IPS-20b (cell line): Measurements from ENCODE around the gene L1CAM.

Experiments
- H3K27ac ChIP-seq: one replicate; pipeline ENCODE4 v1.5.1; 2013; ENCODE audit warnings: low read length
- H3K27me3 ChIP-seq: 2 replicates; pipeline ENCODE4 v1.6.1; 2013; ENCODE audit warnings: mild to moderate bottlenecking, low read length, inconsistent platforms; ENCODE audit not compliant: insufficient read depth
- H3K36me3 ChIP-seq: 2 replicates; pipeline ENCODE4 v1.6.1; 2013; ENCODE audit warnings: low read depth, mild to moderate bottlenecking, inconsistent platforms, low read length, moderate library complexity; ENCODE audit not compliant: insufficient read depth
- H3K4me1 ChIP-seq: 2 replicates; pipeline ENCODE4 v1.6.1; 2013; ENCODE audit warnings: mild to moderate bottlenecking, control low read depth, inconsistent platforms, low read length, moderate library complexity; ENCODE audit not compliant: insufficient read depth
- H3K4me3 ChIP-seq: 2 replicates; pipeline ENCODE4 v1.5.1; 2013; ENCODE audit warnings: mild to moderate bottlenecking, low read length, inconsistent platforms
- H3K9ac ChIP-seq: 2 replicates; pipeline ENCODE4 v1.6.1; 2013; ENCODE audit warnings: low read depth, mild to moderate bottlenecking, inconsistent platforms, low read length, moderate library complexity
- H3K9me3 ChIP-seq: 2 replicates; pipeline ENCODE4 v1.6.1; 2013; ENCODE audit warnings: mild to moderate bottlenecking, low read depth, low read length, inconsistent platforms; ENCODE audit not compliant: insufficient read depth

L1CAM gene

DNA sequence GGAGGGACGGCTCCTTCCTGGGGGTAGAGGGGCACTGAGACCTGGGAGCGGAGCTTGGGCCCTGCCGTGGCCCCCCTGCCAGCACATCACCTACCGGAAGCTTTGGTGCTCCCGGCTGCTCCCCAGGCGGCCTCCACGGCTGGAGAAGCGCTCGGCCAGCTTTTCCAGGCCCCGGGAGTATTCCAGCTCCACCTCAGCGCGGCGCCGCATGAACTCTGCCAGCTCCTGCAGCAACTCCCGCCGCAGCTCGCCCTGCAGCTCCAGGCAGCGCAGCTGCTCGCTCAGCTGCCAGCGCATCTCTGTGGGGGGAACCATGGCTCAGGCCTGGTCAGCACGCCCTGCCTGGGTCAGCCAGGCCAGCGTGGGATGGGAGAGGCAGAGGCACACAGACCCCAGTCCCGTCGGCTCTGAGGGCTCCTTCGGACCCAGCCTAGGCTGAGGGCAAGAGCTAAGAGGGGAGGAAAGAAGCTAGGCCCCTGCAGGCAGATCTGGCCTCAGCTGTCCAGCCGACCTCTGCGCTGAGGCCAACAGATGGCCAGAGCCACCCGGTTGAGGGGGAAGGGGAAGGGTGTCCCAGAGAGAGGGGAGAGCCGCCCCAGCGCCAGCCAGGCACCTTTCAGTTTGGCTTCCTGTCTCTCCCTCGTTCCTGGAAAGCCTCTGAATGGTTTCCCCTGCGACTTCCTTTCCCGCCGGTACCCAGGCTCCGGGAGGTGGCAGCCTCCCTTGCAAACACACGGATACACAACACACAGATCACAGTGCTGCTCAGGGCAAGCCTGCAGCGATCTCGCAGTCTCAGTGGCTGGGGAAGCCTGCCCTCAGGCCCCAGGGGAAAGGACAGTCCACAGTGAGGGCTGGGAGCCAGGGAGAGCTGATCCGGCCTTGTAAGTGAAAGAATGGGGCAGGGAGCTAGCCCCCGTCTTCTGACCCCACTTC is 35.8 kb upstream of the L1CAM start:
- H3K27me3 ChIP-seq, result no peaks in the 10 kb centered on the region; the same call in 1 of the 2 replicates
- no peak overlapping the region for H3K27ac ChIP-seq
- 0 out of 2 replicates have a peak, but pooled peaks cover 5% of the 10 kb centered on the region for H3K36me3 ChIP-seq
- H3K4me3 ChIP-seq, result no peak overlapping the region
- no peaks in the 10 kb centered on the region for H3K9me3 ChIP-seq
- peaks cover 2% of the 10 kb centered on the region; the same call in 1 of the 2 replicates for H3K4me1 ChIP-seq
- no peak overlapping the region for H3K9ac ChIP-seq

DNA sequence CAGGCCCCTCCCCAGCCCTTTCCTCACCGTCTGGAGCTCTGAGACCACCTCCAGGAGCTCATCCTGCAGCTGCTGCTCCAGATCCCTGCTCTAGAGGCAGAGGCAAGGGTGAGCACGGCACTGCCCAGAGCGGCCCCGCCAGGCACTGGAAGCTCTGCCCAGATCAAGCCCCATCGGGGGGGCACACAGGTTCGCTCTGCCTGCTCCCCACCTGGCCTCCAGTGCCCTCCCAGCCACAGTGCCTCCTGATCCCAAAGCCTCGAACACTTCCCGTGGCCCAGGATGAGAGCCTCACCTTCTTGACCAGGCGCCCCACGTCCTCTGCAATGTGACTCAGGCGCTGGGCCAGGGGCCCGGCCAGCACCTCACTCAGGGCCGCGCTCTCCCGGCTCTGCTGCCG is 35.1 kb upstream of the L1CAM start:
- H3K4me3 ChIP-seq, result no peak overlapping the region
- H3K27me3 ChIP-seq, result no peaks in the 10 kb centered on the region; the same call in 1 of the 2 replicates
- 0 out of 2 replicates have a peak, but pooled peaks cover 5% of the 10 kb centered on the region for H3K36me3 ChIP-seq
- no peak overlapping the region for H3K27ac ChIP-seq
- H3K9ac ChIP-seq, result no peak overlapping the region
- H3K4me1 ChIP-seq, result 0 out of 2 replicates have a peak, but pooled peaks cover 2% of the 10 kb centered on the region
- no peaks in the 10 kb centered on the region for H3K9me3 ChIP-seq

DNA sequence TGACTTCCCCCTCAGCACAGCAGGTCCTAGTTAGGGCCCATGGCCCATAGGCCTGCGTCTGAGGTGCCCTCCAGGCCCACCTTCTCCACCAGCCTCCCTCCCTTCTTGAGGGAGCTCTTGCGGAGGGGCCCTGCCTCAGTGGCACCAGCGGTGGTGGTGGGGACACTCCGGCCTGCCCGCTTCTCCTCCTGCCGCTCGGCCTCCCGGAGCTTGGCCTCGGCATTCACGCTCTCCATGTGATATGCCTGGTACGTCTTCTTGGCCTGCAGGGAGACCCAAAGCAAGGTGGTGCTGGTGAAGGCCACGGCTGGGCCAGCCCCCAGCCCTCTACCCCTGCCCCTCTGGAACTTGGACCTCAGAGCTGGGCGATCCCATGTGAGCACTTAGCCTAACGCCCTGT is 34.6 kb upstream of the L1CAM start:
- Histone ChIP-seq H3K9ac (no peak overlapping the region), H3K36me3 (0 out of 2 replicates have a peak, but pooled peaks cover 5% of the 10 kb centered on the region)

DNA sequence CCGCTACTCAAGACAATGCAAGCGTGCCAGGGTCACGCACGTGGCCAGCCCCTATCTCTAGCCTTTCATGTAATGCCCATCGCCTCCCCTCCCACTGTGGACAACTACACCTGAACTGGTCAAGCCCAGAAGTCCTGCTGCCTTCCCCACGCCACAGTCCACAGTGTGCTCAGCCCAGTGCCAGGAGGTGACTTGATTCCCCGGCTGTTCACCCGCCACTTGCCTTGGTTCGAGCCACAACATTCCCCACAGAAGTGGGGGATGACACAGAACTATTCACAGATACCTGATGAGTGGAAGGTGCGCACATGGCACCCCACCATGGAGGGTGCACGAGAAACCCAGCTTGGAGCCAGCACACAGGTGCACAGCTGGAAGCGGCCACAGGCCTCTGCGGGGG is 33.3 kb upstream of the L1CAM start:
- Histone ChIP-seq H3K36me3 (0 out of 2 replicates have a peak, but pooled peaks cover 5% of the 10 kb centered on the region), H3K4me3 (no peak overlapping the region), H3K9ac (no peak overlapping the region), H3K9me3 (no peaks in the 10 kb centered on the region), H3K27me3 (no peaks in the 10 kb centered on the region), H3K27ac (no peak overlapping the region), H3K4me1 (no peaks in the 10 kb centered on the region)

More for the DNA sequence above, 34.6 kb upstream of the L1CAM start:
- Histone ChIP-seq H3K4me1 (0 out of 2 replicates have a peak, but pooled peaks cover 2% of the 10 kb centered on the region), H3K27me3 (no peaks in the 10 kb centered on the region; the same call in 1 of the 2 replicates), H3K27ac (no peak overlapping the region), H3K4me3 (no peak overlapping the region), H3K9me3 (no peaks in the 10 kb centered on the region)

DNA sequence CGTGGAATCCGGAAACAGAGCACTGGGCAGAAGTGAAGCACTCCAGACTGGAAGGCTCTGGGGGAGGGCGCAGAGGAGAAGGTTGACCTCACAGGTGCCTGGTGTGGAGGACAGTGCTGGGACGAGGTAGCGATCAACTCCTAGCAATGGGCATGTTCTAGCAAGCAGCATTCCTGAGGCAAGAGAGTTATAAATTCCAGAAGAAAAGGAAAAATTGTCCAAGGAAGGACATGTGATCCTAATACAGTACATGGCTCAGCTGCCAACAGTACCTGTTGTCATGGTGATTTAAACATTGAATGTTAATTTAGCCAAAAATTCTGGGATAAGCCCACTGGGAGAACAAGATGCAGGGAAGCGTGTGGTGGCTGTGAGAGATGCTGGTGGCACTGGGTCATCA is 31.9 kb upstream of the L1CAM start:
- Histone ChIP-seq H3K36me3 (0 out of 2 replicates have a peak, but pooled peaks cover 5% of the 10 kb centered on the region), H3K27me3 (no peaks in the 10 kb centered on the region), H3K27ac (no peak overlapping the region)

DNA sequence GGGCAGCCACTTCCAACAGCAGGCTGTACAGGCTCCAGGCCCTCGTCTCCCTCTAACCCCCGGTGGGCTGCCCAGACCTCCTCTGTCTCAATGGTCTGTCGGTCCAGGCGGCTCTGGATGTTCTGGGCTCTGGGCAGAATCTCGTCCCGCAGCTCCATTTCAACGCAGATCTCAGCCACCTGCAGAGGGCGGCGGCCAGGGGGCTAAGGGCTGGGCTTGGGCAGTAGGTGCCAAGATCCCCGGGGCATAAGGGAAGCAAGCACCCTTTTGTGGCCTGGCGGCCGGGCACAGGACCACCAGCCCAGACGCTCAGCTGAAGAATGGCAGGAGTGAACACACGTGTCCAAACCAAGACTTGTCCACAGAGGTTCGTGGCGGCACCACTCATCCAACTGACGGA is 27.7 kb upstream of the L1CAM start:
- no peak overlapping the region for H3K9ac ChIP-seq
- H3K9me3 ChIP-seq, result no peaks in the 10 kb centered on the region
- H3K27me3 ChIP-seq, result no peaks in the 10 kb centered on the region
- no peak overlapping the region for H3K27ac ChIP-seq
- H3K36me3 ChIP-seq, result 0 out of 2 replicates have a peak, but pooled peaks cover 3% of the 10 kb centered on the region
- H3K4me1 ChIP-seq, result no peaks in the 10 kb centered on the region
- H3K4me3 ChIP-seq, result no peak overlapping the region

More for the DNA sequence above, 31.9 kb upstream of the L1CAM start:
- Histone ChIP-seq H3K4me3 (no peak overlapping the region), H3K9me3 (no peaks in the 10 kb centered on the region), H3K4me1 (no peaks in the 10 kb centered on the region), H3K9ac (no peak overlapping the region)

DNA sequence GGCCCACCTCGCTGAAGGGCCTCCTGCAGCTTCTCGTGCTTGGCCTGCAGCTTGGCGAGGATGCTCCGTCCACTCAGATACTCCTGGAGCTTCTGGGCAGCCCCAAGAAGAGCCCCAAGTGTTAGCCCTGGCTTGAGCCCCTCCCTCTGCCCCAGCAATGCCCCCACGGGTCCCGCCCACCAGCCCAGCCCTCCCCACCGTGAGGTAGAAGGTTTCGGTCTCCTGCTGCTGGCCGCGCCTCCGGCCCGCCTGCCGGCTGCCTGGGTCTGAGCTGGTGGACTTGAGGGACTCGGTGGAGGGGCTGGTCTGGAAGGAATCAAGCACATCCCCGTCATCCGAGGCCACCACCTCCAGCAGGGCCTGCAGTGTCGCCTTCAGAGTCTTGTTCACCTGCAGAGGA is 27.2 kb upstream of the L1CAM start:
- Histone ChIP-seq H3K9me3 (no peaks in the 10 kb centered on the region), H3K36me3 (no peaks in the 10 kb centered on the region), H3K27ac (no peak overlapping the region)

DNA sequence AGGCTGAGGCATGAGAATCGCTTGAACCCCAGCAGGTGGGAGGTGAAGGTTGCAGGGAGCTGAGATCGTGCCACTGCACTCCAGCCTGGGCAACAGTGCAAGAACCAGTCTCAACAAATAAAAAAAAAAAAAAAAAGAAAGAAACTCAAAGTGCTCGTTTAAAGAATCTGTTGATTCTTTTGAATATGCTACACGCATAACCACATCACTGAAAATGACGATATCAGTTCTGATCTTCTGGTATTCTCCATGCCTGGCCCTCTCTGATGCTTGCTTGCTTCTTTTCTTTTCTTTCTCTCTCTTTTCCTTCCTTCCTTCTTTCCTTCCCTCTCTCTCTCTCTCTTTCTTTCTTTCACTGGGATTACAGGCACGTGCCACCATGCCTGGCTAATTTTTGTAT is 25.8 kb upstream of the L1CAM start:
- no peaks in the 10 kb centered on the region for H3K36me3 ChIP-seq
- no peaks in the 10 kb centered on the region for H3K4me1 ChIP-seq
- H3K9ac ChIP-seq, result no peak overlapping the region
- no peaks in the 10 kb centered on the region for H3K9me3 ChIP-seq
- H3K4me3 ChIP-seq, result no peak overlapping the region
- no peaks in the 10 kb centered on the region for H3K27me3 ChIP-seq
- H3K27ac ChIP-seq, result no peak overlapping the region

More for the DNA sequence above, 27.2 kb upstream of the L1CAM start:
- Histone ChIP-seq H3K4me1 (no peaks in the 10 kb centered on the region), H3K27me3 (no peaks in the 10 kb centered on the region), H3K4me3 (no peak overlapping the region), H3K9ac (no peak overlapping the region)

DNA sequence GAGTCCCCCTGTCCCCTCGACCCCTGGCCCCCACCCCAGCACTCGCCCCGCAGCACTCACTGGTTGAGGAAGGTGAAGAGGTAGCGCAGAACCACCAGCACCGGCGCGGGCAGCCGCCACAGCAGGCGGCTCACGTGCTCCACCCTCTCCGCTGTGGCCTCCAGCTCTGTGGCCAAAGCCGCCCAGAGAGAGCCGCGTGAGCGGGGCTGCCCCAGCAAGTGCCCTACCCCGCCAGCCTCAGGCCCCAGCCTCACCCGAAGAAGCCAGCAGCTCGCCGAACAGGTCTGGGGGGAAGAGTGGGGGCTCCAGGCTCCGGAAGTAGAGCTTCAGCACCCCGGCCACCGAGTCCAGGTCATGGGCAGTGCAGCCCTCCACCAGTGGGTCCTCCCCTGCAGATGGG is 24.5 kb upstream of the L1CAM start:
- H3K36me3 ChIP-seq, result no peaks in the 10 kb centered on the region
- no peak overlapping the region for H3K9ac ChIP-seq
- no peak overlapping the region for H3K27ac ChIP-seq
- H3K4me1 ChIP-seq, result no peaks in the 10 kb centered on the region
- no peaks in the 10 kb centered on the region for H3K9me3 ChIP-seq
- H3K4me3 ChIP-seq, result no peak overlapping the region
- no peaks in the 10 kb centered on the region for H3K27me3 ChIP-seq

DNA sequence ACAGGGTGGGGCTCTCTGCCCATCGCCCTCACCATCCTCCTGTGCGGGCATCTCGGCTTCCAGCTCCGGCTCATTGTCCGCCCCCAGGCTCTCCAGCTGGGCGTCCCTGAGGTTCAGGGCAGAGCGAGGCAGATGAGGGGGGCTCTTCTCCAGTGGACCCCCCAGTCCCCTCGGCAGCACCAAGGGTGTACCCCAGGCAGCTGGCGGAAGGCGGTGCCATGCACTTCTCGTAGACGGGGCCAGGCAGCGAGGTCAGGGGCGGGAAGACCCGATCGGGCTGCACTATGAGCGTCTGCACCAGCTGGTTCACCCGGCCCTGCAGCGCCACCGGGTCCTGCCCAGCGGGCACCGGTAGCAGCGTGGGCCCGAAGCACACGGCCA is 24.0 kb upstream of the L1CAM start:
- H3K9me3 ChIP-seq, result no peaks in the 10 kb centered on the region
- H3K4me1 ChIP-seq, result no peaks in the 10 kb centered on the region
- no peak overlapping the region for H3K9ac ChIP-seq
- no peaks in the 10 kb centered on the region for H3K36me3 ChIP-seq
- no peaks in the 10 kb centered on the region for H3K27me3 ChIP-seq
- H3K27ac ChIP-seq, result no peak overlapping the region
- no peak overlapping the region for H3K4me3 ChIP-seq

DNA sequence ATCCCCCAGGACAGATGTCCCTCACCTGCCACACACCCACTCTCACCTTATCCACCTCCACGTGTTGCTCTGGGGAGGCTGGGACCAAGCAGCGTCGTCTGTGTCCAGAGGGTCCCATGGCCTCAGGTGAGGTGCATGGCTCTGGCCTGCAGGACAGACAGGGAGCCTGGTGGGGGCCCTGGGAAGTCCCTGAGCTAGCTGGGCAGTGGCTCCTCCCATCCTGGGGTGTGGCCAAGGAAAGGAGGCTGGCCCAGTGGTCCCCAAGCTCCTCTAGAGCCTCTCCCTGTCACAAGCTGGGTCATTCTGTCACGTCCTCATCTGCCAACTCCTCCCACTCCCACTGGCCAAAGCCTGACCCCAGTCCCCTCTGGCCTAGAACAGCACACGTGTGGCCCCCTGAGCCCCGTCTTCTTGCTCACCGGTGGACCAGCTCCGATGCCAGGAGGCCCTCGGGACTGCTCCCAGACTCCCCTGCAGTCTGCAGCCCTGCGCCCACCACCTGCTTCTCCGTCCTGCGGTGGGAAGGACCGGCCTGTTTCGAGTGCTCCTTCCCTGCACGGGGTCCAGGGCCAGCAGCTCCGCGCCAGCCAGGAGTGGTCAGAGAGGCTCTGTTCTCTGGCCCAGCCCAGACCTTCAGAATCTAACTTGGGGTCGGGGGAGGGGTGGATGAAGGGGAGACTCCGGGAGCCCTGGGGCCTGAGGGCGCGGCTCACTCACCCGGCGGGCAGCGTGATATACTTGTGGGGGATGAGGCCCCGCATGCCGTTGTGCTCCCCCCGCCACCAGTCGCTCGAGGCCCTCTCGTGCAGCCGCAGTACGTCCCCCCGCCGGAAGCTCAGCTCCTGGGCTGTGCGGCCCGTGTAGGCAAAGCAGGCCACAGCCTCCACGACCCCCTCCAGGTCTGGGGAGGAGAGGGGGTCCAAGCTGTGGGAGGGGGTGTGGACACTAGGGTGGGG is 23.3 kb upstream of the L1CAM start:
- Histone ChIP-seq H3K9me3 (no peaks in the 10 kb centered on the region), H3K27ac (no peak overlapping the region), H3K9ac (no peak overlapping the region), H3K4me3 (no peak overlapping the region), H3K36me3 (no peaks in the 10 kb centered on the region), H3K4me1 (no peaks in the 10 kb centered on the region), H3K27me3 (no peaks in the 10 kb centered on the region)
